ENCODE measurements around the gene METTL22. TPM values are rescaled to one million over a fixed set of nuclear protein-coding genes. Genes with fewer than 3 reads are reported as not detected.

Gene METTL22
- total and polyA plus RNA-seq, 4 donors = 6.5 to 17.9 (median 14.4) TPM

GRCh38 chr16:8656376-8656775 is 34.9 kb downstream of the METTL22 start (continued):
- TF ChIP-seq REST (IDR thresholded peaks at IDR 0.05) (no peak), FOXA1 (IDR thresholded peaks at IDR 0.05) (no peak), TAF1 (conservative IDR thresholded peaks at IDR 0.05) (no peak), SP1 (IDR thresholded peaks at IDR 0.05) (no peak), YY1 (IDR thresholded peaks at IDR 0.05) (no peak), ATF3 (IDR thresholded peaks at IDR 0.05) (no peak), EGR1 (IDR thresholded peaks at IDR 0.05; ENCODE audit: low read depth in 2 of 2) (no peak)

- DNase-seq (ENCODE audit: low spot score) = peak; percentile 81
- no peaks in the 10 kb centered on the region for H3K9me3 ChIP-seq (ENCODE audit: control insufficient read depth in 4 of 4, low read length in 3 of 4)
- no peak overlapping the region for H3K27ac ChIP-seq (ENCODE audit: low read depth in 1 of 2, low read length in 2 of 2)
- no peak for TF ChIP-seq HNF4A (conservative IDR thresholded peaks at IDR 0.05)
- no peak for TF ChIP-seq FOXA1 (IDR thresholded peaks at IDR 0.05)
- no peak for TF ChIP-seq ATF3 (IDR thresholded peaks at IDR 0.05)
- peak; percentile 82 to 95 for TF ChIP-seq RAD21 (IDR thresholded peaks at IDR 0.05)
- TF ChIP-seq CTCF (IDR thresholded peaks at IDR 0.05; ENCODE audit: low read depth, low read length, missing input control) = peak; percentile 75
- no peaks in the 10 kb centered on the region for H3K27me3 ChIP-seq (ENCODE audit: control insufficient read depth in 4 of 4, insufficient read depth in 4 of 4, low read length in 3 of 4)
- no peak overlapping the region for H3K9ac ChIP-seq (ENCODE audit: low read depth in 1 of 2, low read length in 2 of 2)
- WGBS = 25% methylated on average over 13 of the region's 13 CpGs
- H3K36me3 ChIP-seq (ENCODE audit: control insufficient read depth in 4 of 4, insufficient read depth in 3 of 4, low read depth in 1 of 4, low read length in 3 of 4) = peaks cover 0 to 7% (median 2%) of the 10 kb centered on the region in 4 donors
- no peak overlapping the region for H3K4me3 ChIP-seq (ENCODE audit: low read depth in 1 of 3, low read length in 3 of 3)
- no peaks in the 10 kb centered on the region for H3K4me1 ChIP-seq (ENCODE audit: control insufficient read depth in 4 of 4, insufficient read depth in 4 of 4, low read length in 3 of 4)
These were observed 39.4 kb downstream of the METTL22 start for GRCh38 chr16:8660841-8661301.

- Histone ChIP-seq H3K9me3 (ENCODE audit: control insufficient read depth in 4 of 4, low read length in 3 of 4) (no peaks in the 10 kb centered on the region), H3K27me3 (ENCODE audit: control insufficient read depth in 4 of 4, insufficient read depth in 4 of 4, low read length in 3 of 4) (no peaks in the 10 kb centered on the region), H3K4me1 (ENCODE audit: control insufficient read depth in 4 of 4, insufficient read depth in 4 of 4, low read length in 3 of 4) (no peaks in the 10 kb centered on the region), H3K9ac (ENCODE audit: low read depth in 1 of 2, low read length in 2 of 2) (no peak overlapping the region), H3K4me3 (ENCODE audit: low read depth in 1 of 3, low read length in 3 of 3) (no peak overlapping the region), H3K36me3 (ENCODE audit: control insufficient read depth in 4 of 4, insufficient read depth in 3 of 4, low read depth in 1 of 4, low read length in 3 of 4) (peaks cover 0 to 7% (median 2%) of the 10 kb centered on the region in 4 donors), H3K27ac (ENCODE audit: low read depth in 1 of 2, low read length in 2 of 2) (no peak overlapping the region)
- DNase-seq (ENCODE audit: low spot score) = no peak
- WGBS = 78% methylated on average over 5 of the region's 5 CpGs
- TF ChIP-seq NR2F2 (IDR thresholded peaks at IDR 0.05) (no peak), EGR1 (IDR thresholded peaks at IDR 0.05; ENCODE audit: low read depth in 2 of 2) (no peak), FOXA2 (IDR thresholded peaks at IDR 0.05) (no peak), YY1 (IDR thresholded peaks at IDR 0.05) (no peak), GABPA (IDR thresholded peaks at IDR 0.05 in 1 of 2, conservative IDR thresholded peaks at IDR 0.05 in 1 of 2) (no peak), CTCF (IDR thresholded peaks at IDR 0.05; ENCODE audit: low read depth, low read length, missing input control) (no peak), ATF3 (IDR thresholded peaks at IDR 0.05) (no peak), HNF4A (conservative IDR thresholded peaks at IDR 0.05) (no peak), SP1 (IDR thresholded peaks at IDR 0.05) (no peak), FOXA1 (IDR thresholded peaks at IDR 0.05) (no peak), HNF4G (IDR thresholded peaks at IDR 0.05) (no peak), RXRA (IDR thresholded peaks at IDR 0.05) (no peak), ZBTB33 (IDR thresholded peaks at IDR 0.05) (no peak), MAX (IDR thresholded peaks at IDR 0.05) (no peak), RAD21 (IDR thresholded peaks at IDR 0.05) (no peak), JUND (IDR thresholded peaks at IDR 0.05) (no peak), TAF1 (conservative IDR thresholded peaks at IDR 0.05) (no peak)
These were observed 40.2 kb downstream of the METTL22 start for GRCh38 chr16:8661703-8662102.

Measured in liver (tissue), 9 donors.